T-helper 22 cell (primary cell): ENCODE results near the gene SGMS2.
A peak's percentile ranks its signal among the peaks of the same experiment; 100 is the strongest.
"Not testable (repeated sequence)": the region's sequence is repeated elsewhere in the genome, so short reads cannot be mapped to it uniquely, and the experiment has no call there.

Source experiments
- DNase-seq: peaks from one replicate; pipeline ENCODE4 v3.0.0-alpha.2; 2020; ENCODE audit warnings: low read depth

The SGMS2 gene

DNA sequence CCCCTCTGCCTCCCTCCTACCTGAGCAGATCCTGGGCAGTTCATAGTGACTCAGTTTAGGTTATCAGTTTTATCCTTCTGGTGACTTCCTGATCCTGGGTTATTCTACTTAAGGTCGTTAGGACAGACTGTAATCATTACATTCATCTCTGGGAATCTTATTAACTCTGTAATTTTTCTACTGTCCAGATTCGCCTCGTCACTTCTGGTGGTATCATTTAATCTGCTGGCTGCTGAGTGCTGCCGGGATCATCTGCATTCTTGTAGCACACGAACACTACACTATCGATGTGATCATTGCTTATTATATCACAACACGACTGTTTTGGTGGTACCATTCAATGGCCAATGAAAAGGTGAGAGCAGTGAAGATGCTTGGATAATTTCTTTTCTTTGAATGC, 83.6 kb downstream of the SGMS2 start:
- DNase-seq: no peak

GRCh38 chr4:107913283-107913899, 88.7 kb downstream of the SGMS2 start:
- no peak for DNase-seq

GRCh38 chr4:107915220-107915619, 90.5 kb downstream of the SGMS2 start:
- no peak for DNase-seq

DNA sequence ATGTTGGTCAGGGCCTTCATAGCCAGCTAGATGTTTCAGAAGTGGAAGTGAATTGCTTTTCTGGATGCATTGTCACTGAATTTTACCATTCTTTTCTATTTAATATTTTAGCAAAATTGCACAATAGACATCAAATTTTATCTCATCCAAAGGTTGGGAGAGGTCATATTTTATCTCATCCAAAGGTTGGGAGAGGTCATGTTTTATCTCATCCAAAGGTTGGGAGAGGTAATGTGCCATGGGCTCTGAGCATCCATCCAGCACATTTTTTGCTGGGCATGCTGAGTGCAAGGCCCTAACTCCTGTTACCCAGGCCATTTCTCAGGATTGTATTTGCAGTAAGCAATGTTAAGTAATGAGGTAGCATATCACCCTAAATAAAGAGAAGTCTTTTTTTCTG, 91.9 kb downstream of the SGMS2 start:
- no peak for DNase-seq

- no peak for DNase-seq
Measured at GRCh38 chr4:107917500-107917899, 92.8 kb downstream of the SGMS2 start.

GRCh38 chr4:107922486-107923473, 98.0 kb downstream of the SGMS2 start:
- no peak for DNase-seq

DNA sequence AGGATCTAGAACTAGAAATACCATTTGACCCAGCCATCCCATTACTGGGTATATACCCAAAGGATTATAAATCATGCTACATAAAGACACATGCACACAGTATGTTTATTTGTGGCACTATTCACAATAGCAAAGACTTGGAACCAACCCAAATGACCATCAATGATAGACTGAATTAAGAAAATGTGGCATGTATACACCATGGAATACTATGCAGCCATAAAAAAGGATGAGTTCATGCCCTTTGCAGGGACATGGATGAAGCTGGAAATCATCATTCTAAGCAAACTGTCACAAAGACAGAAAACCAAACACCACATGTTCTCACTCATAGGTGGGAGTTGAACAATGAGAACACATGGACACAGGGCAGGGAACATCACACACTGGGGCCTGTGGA, 101.0 kb downstream of the SGMS2 start:
- not testable (repeated sequence) for DNase-seq

- DNase-seq: not testable (repeated sequence)
Measured at GRCh38 chr4:107926875-107927274, 102.1 kb downstream of the SGMS2 start.

GRCh38 chr4:107930821-107931774, 106.4 kb downstream of the SGMS2 start, which contains the start of gene CYP2U1:
TSS of gene CYP2U1 (plus strand) at chr4:107931549. CDS start at chr4:107931644, 95 bp downstream.
- DNase-seq: peak; percentile 69

- peak; percentile 0 for DNase-seq
Measured at GRCh38 chr4:107931775-107932321, 107.1 kb downstream of the SGMS2 start.

GRCh38 chr4:107935246-107935645, 110.5 kb downstream of the SGMS2 start:
- DNase-seq: no peak

DNA sequence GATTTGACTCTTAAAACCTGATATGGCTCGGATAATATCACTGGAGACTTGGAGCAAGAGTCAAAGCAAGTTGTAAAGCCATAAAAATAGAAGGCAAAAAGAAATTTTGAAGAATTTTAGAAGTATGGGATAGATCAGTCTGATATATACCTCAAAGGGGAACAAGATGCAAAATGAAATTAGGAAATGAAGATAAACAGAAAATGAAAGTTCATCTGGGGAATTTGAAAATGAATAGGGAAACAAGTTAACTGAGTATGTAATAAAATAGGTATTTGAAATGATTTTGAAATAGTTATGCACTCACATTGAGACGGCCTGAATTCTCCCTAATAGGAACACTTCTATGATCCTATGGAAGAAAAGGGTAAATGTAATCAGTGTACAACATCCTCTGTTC, 112.3 kb downstream of the SGMS2 start:
- DNase-seq: no peak

- DNase-seq: no peak
Measured at GRCh38 chr4:107939307-107939706, 114.6 kb downstream of the SGMS2 start.

DNA sequence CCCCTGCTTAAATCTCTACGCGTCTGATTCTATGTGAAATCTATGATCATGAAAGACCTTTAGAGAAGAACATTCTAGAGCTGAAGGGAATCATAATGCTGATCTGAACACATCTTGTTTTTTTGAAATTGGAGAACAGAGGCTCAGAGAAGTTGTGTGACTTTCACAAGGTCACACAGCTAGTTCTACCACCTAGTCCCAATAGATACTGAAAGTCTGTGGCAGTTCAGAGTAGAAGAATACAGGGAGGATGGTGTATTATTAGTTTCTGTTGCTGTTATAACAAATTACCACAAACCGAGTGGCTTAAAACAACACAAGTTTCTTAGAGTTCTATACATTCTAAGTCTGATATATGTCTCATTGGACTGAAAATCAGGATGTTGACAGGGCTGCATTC, 121.1 kb downstream of the SGMS2 start:
- no peak for DNase-seq

GRCh38 chr4:107950746-107951540, 126.2 kb downstream of the SGMS2 start:
- no peak for DNase-seq

DNA sequence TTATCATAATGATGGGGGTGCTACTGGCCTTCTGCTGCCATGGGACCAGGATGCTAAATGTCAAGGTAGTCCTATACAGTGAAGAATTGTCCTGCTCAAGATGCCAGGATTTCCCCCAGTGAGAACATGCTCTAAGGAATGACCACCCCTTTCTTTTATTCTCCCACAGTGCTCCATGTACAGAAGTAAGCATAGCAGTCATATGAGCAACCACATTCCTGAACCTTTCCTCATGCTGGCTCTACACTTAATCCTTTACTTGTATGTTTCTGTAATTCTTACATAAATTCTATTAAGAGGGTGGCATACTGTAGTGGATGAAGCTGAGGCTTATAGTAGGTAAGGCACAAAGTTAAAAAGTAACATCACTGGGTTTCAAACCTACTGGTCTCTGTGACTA, 126.8 kb downstream of the SGMS2 start:
- DNase-seq: no peak

DNA sequence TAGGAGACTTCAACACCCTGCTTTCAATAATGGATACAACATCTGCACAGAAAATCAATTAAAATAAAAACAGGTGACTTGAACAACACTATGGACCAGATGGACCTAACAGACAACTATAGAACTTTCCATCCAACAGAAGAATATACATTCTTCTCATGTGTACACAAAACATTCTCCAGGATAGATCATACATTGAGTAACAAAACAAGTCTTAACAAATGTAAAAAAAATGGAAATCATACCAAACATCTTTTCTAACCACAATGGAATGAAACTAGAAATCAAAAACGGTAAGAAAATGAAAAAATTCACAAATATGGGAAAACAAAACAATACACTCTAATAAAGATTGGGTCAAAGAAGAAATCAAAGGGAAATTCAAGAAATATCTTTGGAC, 131.3 kb downstream of the SGMS2 start:
- no peak for DNase-seq
